DOHH2 (cell line): Measurements from ENCODE around the gene SLC2A9.

Experiments
- EZH2phosphoT487 ChIP-seq: fragments of 200-600 bp; sonication (generic); IDR thresholded peaks from 2 replicates; pipeline ENCODE4 v1.6.1; 2017; ENCODE audit warnings: borderline replicate concordance, mild to moderate bottlenecking, antibody characterized with exemption, low read length, moderate library complexity, mixed read lengths
- TF ChIP-seq, protein P1 (sequence below): fragments of 200-600 bp; sonication (generic); IDR thresholded peaks from one replicate; pipeline ENCODE4 v1.5.1; 2014; ENCODE audit warnings: antibody characterized with exemption, mild to moderate bottlenecking, low read depth, low read length; ENCODE audit not compliant: poor library complexity, severe bottlenecking

DNA sequence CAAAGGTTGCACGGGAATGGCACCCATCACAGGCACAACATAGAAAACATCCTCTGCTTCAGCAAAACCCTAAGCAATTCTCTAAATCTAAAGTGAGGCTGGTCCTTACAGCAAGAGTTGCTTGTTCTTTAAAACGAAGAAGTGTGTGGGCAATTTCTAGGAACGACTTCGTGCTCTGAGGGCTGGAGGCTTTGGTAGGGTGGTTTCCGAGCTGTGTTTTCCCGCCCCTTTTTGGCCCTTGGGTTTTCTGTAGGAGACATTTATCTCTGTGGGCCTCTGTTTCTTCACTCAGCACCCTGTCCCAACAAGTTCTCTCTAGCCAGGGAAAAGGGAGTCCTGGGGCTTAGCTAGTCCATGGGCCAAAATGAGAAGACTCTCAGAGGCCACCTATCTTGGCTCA is 84.2 kb downstream of the SLC2A9 start:
- TF ChIP-seq, protein P1, sequence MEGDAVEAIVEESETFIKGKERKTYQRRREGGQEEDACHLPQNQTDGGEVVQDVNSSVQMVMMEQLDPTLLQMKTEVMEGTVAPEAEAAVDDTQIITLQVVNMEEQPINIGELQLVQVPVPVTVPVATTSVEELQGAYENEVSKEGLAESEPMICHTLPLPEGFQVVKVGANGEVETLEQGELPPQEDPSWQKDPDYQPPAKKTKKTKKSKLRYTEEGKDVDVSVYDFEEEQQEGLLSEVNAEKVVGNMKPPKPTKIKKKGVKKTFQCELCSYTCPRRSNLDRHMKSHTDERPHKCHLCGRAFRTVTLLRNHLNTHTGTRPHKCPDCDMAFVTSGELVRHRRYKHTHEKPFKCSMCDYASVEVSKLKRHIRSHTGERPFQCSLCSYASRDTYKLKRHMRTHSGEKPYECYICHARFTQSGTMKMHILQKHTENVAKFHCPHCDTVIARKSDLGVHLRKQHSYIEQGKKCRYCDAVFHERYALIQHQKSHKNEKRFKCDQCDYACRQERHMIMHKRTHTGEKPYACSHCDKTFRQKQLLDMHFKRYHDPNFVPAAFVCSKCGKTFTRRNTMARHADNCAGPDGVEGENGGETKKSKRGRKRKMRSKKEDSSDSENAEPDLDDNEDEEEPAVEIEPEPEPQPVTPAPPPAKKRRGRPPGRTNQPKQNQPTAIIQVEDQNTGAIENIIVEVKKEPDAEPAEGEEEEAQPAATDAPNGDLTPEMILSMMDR, result no peak
- no peak for TF ChIP-seq EZH2phosphoT487
